ENCODE results near the gene RFX2. TPM values are rescaled to one million over a fixed set of nuclear protein-coding genes. Genes with fewer than 3 reads are reported as not detected.

Gene RFX2
- total and polyA plus RNA-seq, 10 of the 15 experiments (the other 5 are each of a cell fraction or from before 2014, with no cell fraction given), result 3.2 to 9.8 (median 4.7) TPM

DNA sequence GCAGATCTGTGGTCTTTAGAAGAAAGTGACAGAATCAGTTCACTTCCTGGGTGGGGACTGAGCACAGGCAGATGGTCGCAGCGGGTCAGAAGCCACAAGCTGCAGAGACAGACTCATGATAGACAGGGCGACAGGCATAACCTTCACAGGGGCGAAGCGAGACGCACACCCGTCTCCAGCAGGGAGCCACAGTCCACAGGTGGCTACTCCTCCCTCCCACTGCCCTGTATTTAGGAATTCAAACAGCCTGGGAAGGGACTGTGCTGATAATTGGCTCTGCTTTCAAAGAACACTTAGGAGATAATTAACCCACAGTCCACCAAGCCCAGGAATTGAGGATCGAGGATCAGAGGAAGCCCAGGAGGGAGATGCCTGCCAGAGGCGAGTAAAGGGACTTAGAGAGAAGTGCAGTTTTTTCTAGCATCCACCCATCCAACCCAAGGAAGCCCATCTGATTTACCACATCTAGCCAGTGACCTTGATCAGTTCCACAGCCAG is 23.2 kb downstream of the RFX2 start (continued):
- TF ChIP-seq ZNF592 (IDR thresholded peaks at IDR 0.05) (no peak), MEF2B (IDR thresholded peaks at IDR 0.05; ENCODE audit: partially characterized antibody, poor library complexity, severe bottlenecking) (no peak), MXI1 (IDR thresholded peaks at IDR 0.05; ENCODE audit: low read depth, low read length) (no peak), EED (IDR thresholded peaks at IDR 0.05; ENCODE audit: low read depth) (no peak), TCF3 (IDR thresholded peaks at IDR 0.05; ENCODE audit: borderline replicate concordance, insufficient read depth, low read depth, low read length) (0 out of 2 replicates have a peak, but pooled peaks have one; percentile 33), ZBED1 (IDR thresholded peaks at IDR 0.05; ENCODE audit: borderline replicate concordance) (0 out of 2 replicates have a peak, but pooled peaks have one; percentile 38), KAT2A (conservative IDR thresholded peaks at IDR 0.05; ENCODE audit: control insufficient read depth, low read depth, low read length) (no peak), EP300 (IDR thresholded peaks at IDR 0.05; ENCODE audit: borderline replicate concordance in 1 of 2, control insufficient read depth in 1 of 2, low read depth in 2 of 2, low read length in 2 of 2) (peak in 1 of 2 experiments; percentile 37; a peak in 1 of 4 replicates), TAF1 (IDR thresholded peaks at IDR 0.05; ENCODE audit: borderline replicate concordance, low read depth, low read length) (peak; percentile 30; the same call in 1 of the 2 replicates), POLR2A (IDR thresholded peaks at IDR 0.05; ENCODE audit: low read depth, low read length) (peak; percentile 63), ZNF622 (IDR thresholded peaks at IDR 0.05) (no peak), MTA2 (IDR thresholded peaks at IDR 0.05; ENCODE audit: low read depth) (no peak), GATAD2B (conservative IDR thresholded peaks at IDR 0.05; ENCODE audit: low read depth) (no peak), TARDBP (IDR thresholded peaks at IDR 0.05; ENCODE audit: borderline replicate concordance) (no peak)
- TF ChIP-seq, protein P1, sequence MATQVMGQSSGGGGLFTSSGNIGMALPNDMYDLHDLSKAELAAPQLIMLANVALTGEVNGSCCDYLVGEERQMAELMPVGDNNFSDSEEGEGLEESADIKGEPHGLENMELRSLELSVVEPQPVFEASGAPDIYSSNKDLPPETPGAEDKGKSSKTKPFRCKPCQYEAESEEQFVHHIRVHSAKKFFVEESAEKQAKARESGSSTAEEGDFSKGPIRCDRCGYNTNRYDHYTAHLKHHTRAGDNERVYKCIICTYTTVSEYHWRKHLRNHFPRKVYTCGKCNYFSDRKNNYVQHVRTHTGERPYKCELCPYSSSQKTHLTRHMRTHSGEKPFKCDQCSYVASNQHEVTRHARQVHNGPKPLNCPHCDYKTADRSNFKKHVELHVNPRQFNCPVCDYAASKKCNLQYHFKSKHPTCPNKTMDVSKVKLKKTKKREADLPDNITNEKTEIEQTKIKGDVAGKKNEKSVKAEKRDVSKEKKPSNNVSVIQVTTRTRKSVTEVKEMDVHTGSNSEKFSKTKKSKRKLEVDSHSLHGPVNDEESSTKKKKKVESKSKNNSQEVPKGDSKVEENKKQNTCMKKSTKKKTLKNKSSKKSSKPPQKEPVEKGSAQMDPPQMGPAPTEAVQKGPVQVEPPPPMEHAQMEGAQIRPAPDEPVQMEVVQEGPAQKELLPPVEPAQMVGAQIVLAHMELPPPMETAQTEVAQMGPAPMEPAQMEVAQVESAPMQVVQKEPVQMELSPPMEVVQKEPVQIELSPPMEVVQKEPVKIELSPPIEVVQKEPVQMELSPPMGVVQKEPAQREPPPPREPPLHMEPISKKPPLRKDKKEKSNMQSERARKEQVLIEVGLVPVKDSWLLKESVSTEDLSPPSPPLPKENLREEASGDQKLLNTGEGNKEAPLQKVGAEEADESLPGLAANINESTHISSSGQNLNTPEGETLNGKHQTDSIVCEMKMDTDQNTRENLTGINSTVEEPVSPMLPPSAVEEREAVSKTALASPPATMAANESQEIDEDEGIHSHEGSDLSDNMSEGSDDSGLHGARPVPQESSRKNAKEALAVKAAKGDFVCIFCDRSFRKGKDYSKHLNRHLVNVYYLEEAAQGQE (IDR thresholded peaks at IDR 0.05; ENCODE audit: low read depth, low read length), result no peak
- TF ChIP-seq, protein P2, sequence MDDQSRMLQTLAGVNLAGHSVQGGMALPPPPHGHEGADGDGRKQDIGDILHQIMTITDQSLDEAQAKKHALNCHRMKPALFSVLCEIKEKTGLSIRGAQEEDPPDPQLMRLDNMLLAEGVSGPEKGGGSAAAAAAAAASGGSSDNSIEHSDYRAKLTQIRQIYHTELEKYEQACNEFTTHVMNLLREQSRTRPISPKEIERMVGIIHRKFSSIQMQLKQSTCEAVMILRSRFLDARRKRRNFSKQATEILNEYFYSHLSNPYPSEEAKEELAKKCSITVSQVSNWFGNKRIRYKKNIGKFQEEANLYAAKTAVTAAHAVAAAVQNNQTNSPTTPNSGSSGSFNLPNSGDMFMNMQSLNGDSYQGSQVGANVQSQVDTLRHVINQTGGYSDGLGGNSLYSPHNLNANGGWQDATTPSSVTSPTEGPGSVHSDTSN (IDR thresholded peaks at IDR 0.05; ENCODE audit: insufficient replicate concordance, low read depth, low read length), result peak; percentile 77
- TF ChIP-seq, protein P3, sequence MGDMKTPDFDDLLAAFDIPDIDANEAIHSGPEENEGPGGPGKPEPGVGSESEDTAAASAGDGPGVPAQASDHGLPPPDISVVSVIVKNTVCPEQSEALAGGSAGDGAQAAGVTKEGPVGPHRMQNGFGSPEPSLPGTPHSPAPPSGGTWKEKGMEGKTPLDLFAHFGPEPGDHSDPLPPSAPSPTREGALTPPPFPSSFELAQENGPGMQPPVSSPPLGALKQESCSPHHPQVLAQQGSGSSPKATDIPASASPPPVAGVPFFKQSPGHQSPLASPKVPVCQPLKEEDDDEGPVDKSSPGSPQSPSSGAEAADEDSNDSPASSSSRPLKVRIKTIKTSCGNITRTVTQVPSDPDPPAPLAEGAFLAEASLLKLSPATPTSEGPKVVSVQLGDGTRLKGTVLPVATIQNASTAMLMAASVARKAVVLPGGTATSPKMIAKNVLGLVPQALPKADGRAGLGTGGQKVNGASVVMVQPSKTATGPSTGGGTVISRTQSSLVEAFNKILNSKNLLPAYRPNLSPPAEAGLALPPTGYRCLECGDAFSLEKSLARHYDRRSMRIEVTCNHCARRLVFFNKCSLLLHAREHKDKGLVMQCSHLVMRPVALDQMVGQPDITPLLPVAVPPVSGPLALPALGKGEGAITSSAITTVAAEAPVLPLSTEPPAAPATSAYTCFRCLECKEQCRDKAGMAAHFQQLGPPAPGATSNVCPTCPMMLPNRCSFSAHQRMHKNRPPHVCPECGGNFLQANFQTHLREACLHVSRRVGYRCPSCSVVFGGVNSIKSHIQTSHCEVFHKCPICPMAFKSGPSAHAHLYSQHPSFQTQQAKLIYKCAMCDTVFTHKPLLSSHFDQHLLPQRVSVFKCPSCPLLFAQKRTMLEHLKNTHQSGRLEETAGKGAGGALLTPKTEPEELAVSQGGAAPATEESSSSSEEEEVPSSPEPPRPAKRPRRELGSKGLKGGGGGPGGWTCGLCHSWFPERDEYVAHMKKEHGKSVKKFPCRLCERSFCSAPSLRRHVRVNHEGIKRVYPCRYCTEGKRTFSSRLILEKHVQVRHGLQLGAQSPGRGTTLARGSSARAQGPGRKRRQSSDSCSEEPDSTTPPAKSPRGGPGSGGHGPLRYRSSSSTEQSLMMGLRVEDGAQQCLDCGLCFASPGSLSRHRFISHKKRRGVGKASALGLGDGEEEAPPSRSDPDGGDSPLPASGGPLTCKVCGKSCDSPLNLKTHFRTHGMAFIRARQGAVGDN (IDR thresholded peaks at IDR 0.05), result 0 out of 2 replicates have a peak, but pooled peaks have one; percentile 42
